Motor neuron (in vitro differentiated cells): ENCODE results near the gene RNLS. TPM values are rescaled to one million over a fixed set of nuclear protein-coding genes. Genes with fewer than 3 reads are reported as not detected.

ENCODE experiments used
- ATAC-seq, 8 experiments: fragments of 200-7000 bp; cut with Tn5 transposase; replicated peaks in 6 of 8; 2 replicates each; pipeline ENCODE4 v1.8.0; 2021; ENCODE audit warnings: mild to moderate bottlenecking in 8 of 8, moderate library complexity in 8 of 8
- H3K27ac ChIP-seq, 2 donors: fragments of 250-450 bp; sonication (Bioruptor Pico); 2 replicates each; pipeline ENCODE4 v1.9.0; 2021; ENCODE audit warnings: antibody characterized with exemption in 2 of 2, mild to moderate bottlenecking in 2 of 2, moderate library complexity in 1 of 2
- H3K4me1 ChIP-seq, 2 donors: fragments of 250-450 bp; sonication (Bioruptor Pico); replicated peaks in 1 of 2; 2 replicates each; pipeline ENCODE4 v1.6.1; 2021; ENCODE audit warnings: antibody characterized with exemption in 2 of 2, mild to moderate bottlenecking in 2 of 2, moderate library complexity in 1 of 2
- H3K4me3 ChIP-seq, 5 donors: fragments of 250-450 bp; sonication (Bioruptor Pico); 2 replicates each; pipeline ENCODE4 v1.9.0; 2021; ENCODE audit warnings: antibody characterized with exemption in 5 of 5, mild to moderate bottlenecking in 5 of 5, moderate library complexity in 4 of 5
- WGBS, 10 experiments: fragments of 450-650 bp; shearing (Covaris generic); methylation state at CpG; one replicate each; pipeline ENCODE4 v1.0.0; 2022; 5-methylcytosine and 5-hydroxymethylcytosine counted together
- in situ Hi-C, 9 experiments: fragments of 400-800 bp; cut with MboI; loops; one replicate each; pipeline ENCODE4 v1.15.0; 2021; ENCODE audit warnings: low sequenced_read_pairs in 9 of 9, low pct_unique_long_range_greater_than_20kb in 2 of 9; ENCODE audit not compliant: unreplicated experiment in 9 of 9
- total RNA-seq, 8 experiments: library from RNA; unstranded; fragments of 300-600 nt; gene quantifications; 2 replicates each; pipeline versions ENCODE4 v1.2.3 to v1.2.4, GENCODE V29; 2022

The RNLS gene
- total RNA-seq, 8 experiments from 2014 or later = 0.95 to 13.2 (median 2.3) TPM; not detected in 1

- no peak overlapping the region for H3K27ac ChIP-seq
- ATAC-seq = peak in 1 of 8 experiments; percentile 21
- in situ Hi-C loops = loop anchor here in 3 of 9 experiments (25.0 kb wide), 1 partner anchor 523 kb away; the partner anchor contains the start of genes KLLN (in 3 of the 3) and PTEN (in 3 of the 3)
- 40 to 79% (median 55%) methylated on average over 1 to 11 of the region's 11 CpGs; no CpG with 5 or more reads in 1 of the 10 experiments for WGBS, 10 experiments
- H3K4me1 ChIP-seq = peaks cover 0 to 21% of the 10 kb centered on the region in 2 donors
- no peak overlapping the region for H3K4me3 ChIP-seq
Observed at GRCh38 chr10:88385601-88386203, 197.4 kb downstream of the RNLS start.

- WGBS, 10 experiments = 0 to 89% (median 64%) methylated on average over 1 of the region's 1 CpG; no CpG with 5 or more reads in 3 of the 10 experiments
- no peak for ATAC-seq
- Histone ChIP-seq H3K4me3 (no peak overlapping the region), H3K27ac (no peak overlapping the region), H3K4me1 (peaks cover 0 to 21% of the 10 kb centered on the region in 2 donors)
- in situ Hi-C loops = loop anchor here in 3 of 9 experiments (25.0 kb wide), 1 partner anchor 521 kb away; the partner anchor contains the start of genes KLLN (in 3 of the 3) and PTEN (in 3 of the 3)
Observed at GRCh38 chr10:88383276-88383675, 199.8 kb downstream of the RNLS start.

GRCh38 chr10:88382699-88383098 is 200.4 kb downstream of the RNLS start:
- 83 to 100% (median 97%) methylated on average over 1 to 2 of the region's 2 CpGs; no CpG with 5 or more reads in 2 of the 10 experiments for WGBS, 10 experiments
- Histone ChIP-seq H3K4me1 (peaks cover 0 to 21% of the 10 kb centered on the region in 2 donors), H3K27ac (no peak overlapping the region), H3K4me3 (no peak overlapping the region)
- in situ Hi-C loops = loop anchor here in 3 of 9 experiments (25.0 kb wide), 1 partner anchor 520 kb away; the partner anchor contains the start of genes KLLN (in 3 of the 3) and PTEN (in 3 of the 3)
- ATAC-seq = no peak

GRCh38 chr10:88379575-88379974 is 203.5 kb downstream of the RNLS start:
- in situ Hi-C loops = loop anchor here in 3 of 9 experiments (25.0 kb wide), 1 partner anchor 517 kb away; the partner anchor contains the start of genes KLLN (in 3 of the 3) and PTEN (in 3 of the 3)
- no peak overlapping the region for H3K27ac ChIP-seq
- H3K4me3 ChIP-seq = no peak overlapping the region
- WGBS, 10 experiments = 56 to 100% (median 82%) methylated on average over 1 to 2 of the region's 2 CpGs; no CpG with 5 or more reads in 5 of the 10 experiments
- no peaks in the 10 kb centered on the region for H3K4me1 ChIP-seq
- ATAC-seq = peak in 1 of 8 experiments; percentile 34

GRCh38 chr10:88377510-88377909 is 205.6 kb downstream of the RNLS start:
- Histone ChIP-seq H3K4me1 (no peaks in the 10 kb centered on the region), H3K27ac (no peak overlapping the region), H3K4me3 (no peak overlapping the region)
- 88 to 100% (median 100%) methylated on average over 1 of the region's 1 CpG; no CpG with 5 or more reads in 1 of the 10 experiments for WGBS, 10 experiments
- in situ Hi-C loops = loop anchor here in 3 of 9 experiments (25.0 kb wide), 1 partner anchor 515 kb away; the partner anchor contains the start of genes KLLN (in 3 of the 3) and PTEN (in 3 of the 3)
- no peak for ATAC-seq

- Histone ChIP-seq H3K27ac (no peak overlapping the region), H3K4me1 (peaks cover 4% of the 10 kb centered on the region in 2 donors), H3K4me3 (no peak overlapping the region)
- in situ Hi-C loops = loop anchor here in 3 of 9 experiments (25.0 kb wide), 1 partner anchor 512 kb away; the partner anchor contains the start of genes KLLN (in 3 of the 3) and PTEN (in 3 of the 3)
- WGBS, 10 experiments = 73 to 100% (median 96%) methylated on average over 1 to 4 of the region's 4 CpGs
- no peak for ATAC-seq
Observed at GRCh38 chr10:88374392-88375175, 208.5 kb downstream of the RNLS start.

GRCh38 chr10:88372881-88373592 is 210.1 kb downstream of the RNLS start:
- Histone ChIP-seq H3K27ac (no peak overlapping the region), H3K4me3 (no peak overlapping the region), H3K4me1 (peaks cover 4% of the 10 kb centered on the region in 2 donors)
- ATAC-seq = no peak
- in situ Hi-C loops = no loop called here

- Histone ChIP-seq H3K4me1 (peaks cover 4% of the 10 kb centered on the region in 2 donors), H3K4me3 (no peak overlapping the region), H3K27ac (no peak overlapping the region)
- in situ Hi-C loops = no loop called here
- WGBS, 10 experiments = 37 to 100% (median 56%) methylated on average over 2 to 8 of the region's 8 CpGs
- ATAC-seq = no peak
Observed at GRCh38 chr10:88372051-88372715, 210.9 kb downstream of the RNLS start.

- WGBS, 10 experiments = 65 to 100% (median 79%) methylated on average over 1 to 2 of the region's 2 CpGs; no CpG with 5 or more reads in 1 of the 10 experiments
- in situ Hi-C loops = no loop called here
- Histone ChIP-seq H3K27ac (no peak overlapping the region), H3K4me1 (peaks cover 4% of the 10 kb centered on the region in 2 donors), H3K4me3 (no peak overlapping the region)
- no peak for ATAC-seq
Observed at GRCh38 chr10:88370713-88371112, 212.4 kb downstream of the RNLS start.

- Histone ChIP-seq H3K4me1 (peaks cover 0 to 10% of the 10 kb centered on the region in 2 donors), H3K4me3 (no peak overlapping the region), H3K27ac (no peak overlapping the region)
- in situ Hi-C loops = no loop called here
- 82 to 100% (median 100%) methylated on average over 1 to 2 of the region's 2 CpGs; no CpG with 5 or more reads in 1 of the 10 experiments for WGBS, 10 experiments
- no peak for ATAC-seq
Observed at GRCh38 chr10:88366772-88367171, 216.3 kb downstream of the RNLS start.

- H3K27ac ChIP-seq = no peak overlapping the region
- in situ Hi-C loops = no loop called here
- peak in 4 of 8 experiments; percentile 47 to 59 (median 52) for ATAC-seq
- no peak overlapping the region for H3K4me3 ChIP-seq
- H3K4me1 ChIP-seq = peaks cover 0 to 10% of the 10 kb centered on the region in 2 donors
- 39 to 100% (median 51%) methylated on average over 1 to 7 of the region's 7 CpGs for WGBS, 10 experiments
Observed at GRCh38 chr10:88361995-88362807, 220.9 kb downstream of the RNLS start.
